NCI-H1105 treated with DMSO at 0.1 percent for 48 hours (cell line): Measurements from ENCODE around the gene RFX1.
A peak's percentile ranks its signal among the peaks of the same experiment; 100 is the strongest.

Source experiments
- DNase-seq: peaks from one replicate; lab custom pipeline; 2025; lab: John Stamatoyannopoulos, UW

The RFX1 gene

GRCh38 chr19:13995878-13996765, 10.0 kb downstream of the RFX1 start:
- DNase-seq: no peak

DNA sequence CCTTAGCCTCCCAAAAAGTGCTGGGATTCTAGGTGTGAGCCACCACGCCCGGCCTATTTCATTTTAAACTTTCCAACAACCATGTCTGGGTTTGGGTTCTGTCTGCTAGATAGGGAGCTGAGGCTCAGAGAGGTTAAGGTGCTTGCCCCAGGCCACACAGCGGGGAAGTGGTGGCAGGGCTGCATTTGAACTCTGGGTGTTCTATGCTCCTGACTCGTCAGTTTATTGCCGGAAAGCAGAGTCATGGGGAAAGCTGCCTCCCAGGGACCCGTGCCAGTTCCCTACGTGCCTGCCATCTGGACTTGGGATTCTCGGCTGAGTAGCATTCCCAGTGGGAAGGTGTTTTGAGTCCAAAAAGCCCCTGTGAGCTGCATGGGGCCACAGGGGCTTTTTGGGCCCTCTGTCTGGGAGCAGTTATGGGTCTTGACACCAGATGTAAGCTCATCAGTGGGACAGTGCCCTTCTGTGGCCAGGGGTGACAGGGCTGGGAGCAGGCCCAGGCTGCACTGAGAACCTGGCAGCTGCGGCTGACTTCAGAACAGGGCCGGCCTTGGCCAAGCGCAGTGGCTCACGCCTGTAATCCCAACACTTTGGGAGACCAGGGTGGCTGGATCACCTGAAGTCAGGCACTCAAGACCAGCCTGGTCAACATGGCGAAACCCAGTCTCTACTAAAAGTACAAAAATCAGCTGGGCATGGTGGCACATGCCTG, 10.9 kb downstream of the RFX1 start:
- no peak for DNase-seq

- DNase-seq: no peak
These were observed 12.4 kb downstream of the RFX1 start for GRCh38 chr19:13993590-13994300.

- no peak for DNase-seq
These were observed 14.1 kb downstream of the RFX1 start for GRCh38 chr19:13992025-13992424.

GRCh38 chr19:13990085-13990484, 16.0 kb downstream of the RFX1 start:
- no peak for DNase-seq

- no peak for DNase-seq
These were observed 16.6 kb downstream of the RFX1 start for GRCh38 chr19:13989487-13989886.

DNA sequence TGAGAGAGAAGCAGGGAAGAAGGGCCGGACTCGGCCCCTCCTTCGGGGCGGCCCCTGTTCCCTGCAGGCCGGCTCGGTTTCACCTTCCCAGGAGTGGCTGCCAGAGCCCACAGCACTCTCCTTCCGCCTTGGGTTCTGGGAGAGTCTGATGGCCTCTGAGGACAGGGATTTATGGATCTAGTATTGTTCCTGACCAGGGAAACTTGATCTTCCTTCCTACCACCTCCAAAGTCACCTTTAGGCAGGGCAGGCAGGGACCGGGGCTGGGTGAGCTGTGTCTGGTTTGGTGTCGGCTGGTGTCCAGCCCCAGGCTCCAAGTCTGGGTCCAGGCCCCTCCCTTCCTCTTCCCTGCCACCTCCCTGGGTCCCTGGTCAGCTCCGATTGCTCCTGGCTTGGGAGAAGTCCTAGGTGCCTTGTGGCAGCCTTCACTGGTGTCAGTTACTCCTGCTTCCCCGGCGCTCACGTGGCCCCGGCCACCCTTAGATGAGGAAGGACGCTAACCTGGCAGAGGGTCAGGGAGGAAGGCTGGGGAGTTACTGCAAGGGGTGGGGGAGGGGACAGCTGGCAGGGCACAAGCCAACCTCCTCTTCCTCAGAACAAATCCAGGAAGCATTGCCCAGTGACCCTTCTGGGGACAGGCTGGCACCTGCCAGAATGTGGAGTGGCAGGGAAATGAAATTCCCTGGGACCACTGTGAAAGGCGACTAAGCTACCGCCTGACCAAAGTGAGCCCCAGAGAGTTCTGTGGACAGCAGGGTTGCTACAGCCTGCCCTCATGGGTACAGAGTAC, 18.8 kb downstream of the RFX1 start:
- no peak for DNase-seq

DNA sequence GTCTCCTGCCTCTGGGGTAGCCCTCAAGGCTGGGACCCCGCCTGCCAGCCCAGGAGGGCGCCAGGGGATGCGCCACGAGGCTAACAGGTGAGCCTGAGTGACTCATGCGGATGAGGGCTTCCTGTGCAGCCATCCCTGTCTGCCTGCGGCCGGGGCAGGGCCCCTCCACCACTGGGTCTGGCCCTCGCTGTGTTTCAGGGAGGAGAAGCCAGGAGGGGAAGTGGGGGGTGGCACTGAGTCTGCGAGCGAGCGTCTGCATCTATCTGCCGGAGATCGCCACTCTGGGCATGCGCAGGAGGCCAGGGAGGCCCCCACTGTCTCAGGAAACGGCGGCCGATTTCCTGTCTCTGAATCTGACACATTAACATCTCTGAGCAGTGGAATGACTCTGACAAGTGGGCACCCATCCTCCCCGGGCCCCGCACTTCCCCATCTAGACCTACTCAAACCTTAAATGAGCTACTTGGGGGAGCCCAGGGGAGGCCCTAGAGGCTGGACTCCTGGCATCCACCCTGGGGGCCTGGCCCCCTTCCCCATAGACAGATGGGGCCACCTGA, 19.7 kb downstream of the RFX1 start:
- DNase-seq: no peak

DNA sequence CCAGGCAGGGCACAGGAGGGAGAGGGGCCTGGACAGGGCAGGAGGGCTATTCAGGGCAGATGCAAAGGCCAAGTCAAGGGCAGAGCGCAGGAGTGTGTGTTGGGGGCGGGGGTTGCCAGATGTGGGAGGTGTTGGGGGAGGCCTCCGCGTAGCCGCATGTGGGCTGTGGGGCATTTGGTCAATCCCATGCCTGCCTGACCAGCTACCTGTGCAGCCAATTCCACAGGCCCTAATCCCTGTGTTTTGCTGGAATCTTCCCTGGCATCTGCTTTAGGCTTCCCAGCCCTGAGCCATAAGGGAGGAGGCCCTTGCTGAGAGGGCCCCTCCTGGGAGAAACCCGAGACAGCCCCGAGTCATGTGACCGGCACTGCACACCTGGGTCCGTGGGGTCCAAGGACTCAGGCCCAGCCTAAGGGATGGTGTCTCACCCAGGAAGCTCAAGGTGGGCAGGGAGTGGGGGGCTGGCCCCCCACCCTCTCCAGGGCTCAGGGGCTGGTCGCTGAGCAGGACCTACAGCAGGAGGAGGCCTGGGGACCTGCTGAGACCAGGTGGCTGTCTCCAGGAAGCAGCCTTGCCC, 20.3 kb downstream of the RFX1 start:
- DNase-seq: no peak

DNA sequence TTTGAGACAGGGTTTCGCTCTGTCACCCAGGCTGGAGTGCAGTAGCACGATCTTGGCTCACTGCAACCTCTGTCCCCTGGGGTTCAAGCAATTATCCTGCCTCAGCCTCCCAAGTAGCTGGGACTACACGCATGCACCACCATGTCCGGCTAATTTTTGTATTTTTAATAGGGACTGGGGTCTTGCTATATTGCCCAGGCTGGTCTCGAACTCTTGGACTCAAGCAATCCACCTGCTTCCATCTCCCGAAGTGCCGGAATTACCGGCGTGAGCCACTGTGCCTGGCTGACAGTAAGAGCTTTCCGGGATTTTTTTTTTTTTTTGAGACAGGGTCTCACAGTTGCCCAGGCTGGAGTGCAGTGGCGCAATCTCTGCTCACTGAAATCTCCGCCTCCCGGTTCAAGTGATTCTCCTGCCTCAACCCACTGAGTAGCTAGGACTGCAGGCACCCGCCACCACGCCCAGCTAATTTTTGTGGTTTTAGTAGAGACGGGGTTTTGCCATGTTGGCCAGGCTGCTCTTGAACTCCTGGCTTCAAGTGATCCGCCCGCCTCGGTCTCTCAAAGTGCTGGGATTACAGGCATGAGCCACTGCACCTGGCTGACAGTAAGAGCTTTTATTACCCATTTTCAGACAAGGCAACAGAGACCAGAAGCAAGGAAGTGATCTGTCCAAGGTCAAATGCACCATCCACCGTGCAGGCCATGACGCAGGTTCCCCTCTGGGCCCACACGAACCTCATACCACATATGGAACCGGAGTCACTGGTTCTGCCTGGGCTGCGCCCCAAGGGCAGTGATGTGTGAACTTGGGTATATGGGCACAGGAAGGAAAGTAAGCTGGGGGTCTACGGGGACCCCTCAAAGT, 21.0 kb downstream of the RFX1 start:
- DNase-seq: no peak

GRCh38 chr19:13984186-13984585, 21.9 kb downstream of the RFX1 start:
- DNase-seq: no peak

DNA sequence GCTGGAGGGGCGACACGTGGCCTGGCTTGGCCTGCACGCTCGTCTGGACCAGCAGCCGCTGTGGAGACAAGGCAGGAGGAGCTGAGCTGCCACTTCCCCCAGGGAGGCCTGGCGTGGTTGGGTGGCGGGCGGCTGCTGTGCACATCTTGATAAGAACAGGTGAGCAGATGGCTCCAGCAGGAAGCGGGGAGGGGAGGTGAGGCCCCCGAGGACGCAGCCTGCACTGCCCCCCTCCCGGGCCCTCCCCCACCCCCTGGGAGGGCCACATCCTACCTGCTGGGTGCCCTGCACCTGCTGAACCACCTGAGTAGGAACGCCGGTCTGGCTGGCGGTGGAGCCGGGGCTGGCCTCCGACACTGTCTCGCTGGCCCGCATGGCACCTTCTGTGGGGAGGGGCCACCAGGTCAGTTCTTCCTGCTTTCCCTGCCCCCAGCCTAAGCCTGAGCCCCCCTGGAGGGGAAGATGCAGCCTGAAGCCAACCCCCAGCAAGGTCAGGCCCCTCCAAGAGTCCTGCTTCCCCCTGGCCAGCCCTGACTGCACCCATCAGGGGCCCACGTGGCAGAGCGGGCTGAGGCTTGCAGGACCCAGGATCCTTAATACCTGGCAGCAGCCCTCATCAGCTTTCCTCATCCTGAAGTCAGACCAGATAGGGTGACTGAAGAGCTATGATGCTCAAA, 22.8 kb downstream of the RFX1 start:
- DNase-seq: peak; percentile 32

DNA sequence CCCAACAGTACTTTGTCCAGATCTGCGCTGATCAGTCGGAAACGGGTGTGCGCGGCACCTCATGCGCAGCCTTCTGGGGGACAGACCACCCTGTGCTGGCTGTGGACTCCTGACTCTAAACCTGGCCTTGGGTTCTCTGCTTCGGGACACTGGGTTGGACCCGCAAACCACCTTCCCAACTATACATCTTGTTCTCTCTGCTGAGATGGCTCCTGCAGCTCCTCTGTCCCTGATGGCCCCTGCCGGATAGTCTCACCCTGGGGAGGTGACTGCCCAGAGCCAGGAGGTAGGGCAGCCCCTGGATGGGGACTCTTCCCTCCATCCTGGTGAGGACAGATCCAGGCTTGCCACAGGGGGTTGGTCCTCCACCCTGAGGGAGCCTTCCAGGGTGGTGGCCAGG, 23.3 kb downstream of the RFX1 start:
- no peak for DNase-seq

DNA sequence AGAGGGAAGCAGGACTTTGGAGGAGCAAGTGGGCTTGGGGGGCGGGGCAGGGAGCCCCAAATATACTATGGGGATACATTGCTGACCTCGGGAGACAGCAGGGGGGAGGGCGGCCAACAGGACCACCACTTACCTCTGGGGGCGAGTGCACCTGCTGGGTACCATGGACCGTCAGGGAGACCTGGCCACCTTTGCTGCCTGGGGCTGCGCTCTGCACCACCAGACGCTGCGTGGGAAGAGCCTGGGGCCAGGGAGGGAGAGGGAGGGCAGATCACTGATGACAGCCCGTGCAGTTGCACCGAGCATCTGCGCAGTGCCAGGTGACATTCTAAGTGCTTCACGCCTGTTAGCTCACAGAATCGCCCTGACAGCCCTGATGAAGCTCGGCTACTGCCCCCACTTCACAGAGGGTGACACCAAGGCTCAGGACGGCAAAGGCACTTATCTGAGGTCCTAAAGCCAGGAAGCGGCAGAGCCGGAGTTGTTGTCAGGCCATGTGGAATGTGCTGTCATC, 24.1 kb downstream of the RFX1 start:
- no peak for DNase-seq

DNA sequence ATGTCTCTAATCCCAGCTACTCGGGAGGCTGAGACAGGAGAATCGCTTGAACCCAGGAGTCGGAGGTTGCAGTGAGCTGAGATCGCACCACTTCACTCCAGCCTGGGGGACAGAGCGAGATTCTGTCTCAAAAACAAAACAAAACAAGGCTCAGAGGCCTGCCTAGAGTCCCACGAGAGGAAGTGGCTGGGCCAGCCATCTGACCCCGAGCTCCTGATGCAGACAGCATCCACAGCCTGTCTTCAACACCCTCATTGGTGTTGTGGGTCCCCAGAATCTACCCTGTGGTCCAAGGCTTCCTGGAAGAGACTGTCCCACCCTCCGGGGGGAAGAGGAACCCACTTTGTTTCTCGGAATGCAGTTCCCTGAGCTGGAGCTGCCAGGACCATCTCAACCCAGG, 24.7 kb downstream of the RFX1 start:
- no peak for DNase-seq

DNA sequence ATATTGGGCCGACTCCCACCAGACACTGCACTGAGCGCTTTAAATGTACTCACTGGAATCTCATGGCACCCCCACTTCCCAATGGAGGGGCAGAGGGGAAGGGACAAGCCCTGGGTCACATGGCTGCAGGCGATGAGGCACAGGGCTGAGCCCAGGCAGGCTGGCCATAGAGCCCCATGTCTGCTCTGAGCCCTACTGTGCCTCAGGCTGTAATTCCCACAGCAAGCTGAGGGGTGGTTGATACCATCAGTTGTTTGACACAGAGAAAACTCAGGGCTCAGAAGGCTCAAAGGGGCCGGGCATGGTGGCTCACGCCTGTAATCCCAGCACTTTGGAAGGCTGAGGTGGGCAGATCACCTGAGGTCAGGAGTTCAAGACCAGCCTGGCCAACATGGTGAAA, 25.1 kb downstream of the RFX1 start:
- no peak for DNase-seq

DNA sequence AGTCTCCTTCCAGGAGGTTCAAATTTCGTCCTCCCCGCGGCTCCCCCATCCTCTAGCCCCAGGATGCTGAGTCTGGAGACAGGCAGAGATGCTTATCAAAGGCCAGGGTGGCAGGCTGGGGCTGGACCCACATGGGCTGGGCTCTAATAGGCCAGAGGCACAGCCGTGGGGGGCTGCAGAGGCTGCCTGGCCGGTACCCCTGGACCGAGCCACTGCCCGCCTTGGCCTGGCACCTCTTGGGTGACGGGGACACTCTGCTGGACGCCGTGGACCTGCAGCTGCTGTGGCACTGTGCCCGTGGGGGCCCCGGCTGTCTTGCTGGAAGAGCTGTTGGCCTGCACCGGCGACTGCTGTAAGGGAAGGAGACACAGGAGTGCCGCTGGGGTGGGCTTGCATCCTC, 25.8 kb downstream of the RFX1 start:
- DNase-seq: no peak

DNA sequence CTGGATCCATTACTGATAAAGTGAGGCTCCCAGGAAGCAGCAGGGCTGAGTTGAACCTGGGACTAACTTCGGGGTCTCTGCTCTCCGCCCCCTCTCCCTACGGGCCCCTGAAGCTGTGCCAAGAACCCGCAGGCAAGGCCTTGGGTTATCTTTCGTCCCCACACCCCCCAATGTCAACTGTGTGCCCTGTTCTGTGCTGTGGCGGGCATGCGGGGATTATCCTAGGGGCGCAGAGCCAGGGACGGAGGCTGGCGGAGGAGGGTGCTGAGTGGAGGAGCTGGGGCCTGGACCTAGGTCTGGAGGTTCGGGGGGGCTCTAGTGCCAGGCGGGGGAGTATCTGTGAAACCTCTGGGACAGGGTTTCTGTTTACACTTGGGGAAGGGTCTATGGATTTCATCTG, 26.4 kb downstream of the RFX1 start:
- DNase-seq: no peak

DNA sequence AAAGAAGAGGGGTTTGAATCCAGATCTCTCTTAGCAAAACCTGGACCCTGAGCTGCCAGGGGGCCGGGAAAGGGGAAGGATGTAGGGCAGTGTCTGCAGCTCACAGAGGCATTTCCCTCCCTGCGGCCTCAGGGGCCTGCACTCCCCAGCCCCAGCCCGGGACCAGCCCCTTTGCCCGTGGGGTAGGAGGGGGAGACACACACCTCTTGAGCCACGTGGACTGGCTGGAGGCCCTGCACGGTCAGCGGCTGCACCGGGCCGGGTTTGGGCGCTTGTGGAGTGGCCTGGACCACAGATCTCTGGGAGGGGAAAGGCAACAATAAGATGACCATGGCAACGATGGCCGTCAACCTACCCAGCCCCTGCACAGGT, 26.9 kb downstream of the RFX1 start:
- no peak for DNase-seq
